Ishikawa (cell line): ENCODE data around the gene DNAJC21.

Source experiments
- CREB1 ChIP-seq: IDR thresholded peaks from 2 replicates; pipeline ENCODE4 v1.6.1; 2012; ENCODE audit warnings: low read depth
- EP300 ChIP-seq: IDR thresholded peaks from 2 replicates; pipeline ENCODE4 v1.6.1; 2012; ENCODE audit warnings: borderline replicate concordance
- FOXM1 ChIP-seq: IDR thresholded peaks from 2 replicates; pipeline ENCODE4 v1.6.1; 2012; ENCODE audit warnings: low read depth, borderline replicate concordance
- MAX ChIP-seq: IDR thresholded peaks from 2 replicates; pipeline ENCODE4 v1.6.1; 2012
- NFIC ChIP-seq: IDR thresholded peaks from 2 replicates; pipeline ENCODE4 v1.6.1; 2012
- REST ChIP-seq: IDR thresholded peaks from 2 replicates; pipeline ENCODE4 v1.6.1; 2012; ENCODE audit warnings: low read depth, mild to moderate bottlenecking
- TAF1 ChIP-seq: IDR thresholded peaks from 2 replicates; pipeline ENCODE4 v1.6.1; 2012; ENCODE audit warnings: low read depth, mild to moderate bottlenecking
- USF1 ChIP-seq: IDR thresholded peaks from 2 replicates; pipeline ENCODE4 v1.6.1; 2012
- YY1 ChIP-seq: IDR thresholded peaks from 2 replicates; pipeline ENCODE4 v1.6.1; 2012; ENCODE audit warnings: low read depth

- TF ChIP-seq NFIC = no peak
- no peak for TF ChIP-seq EP300
- no peak for TF ChIP-seq YY1
- TF ChIP-seq USF1 = no peak
- no peak for TF ChIP-seq CREB1
- TF ChIP-seq MAX = no peak
- no peak for TF ChIP-seq REST
- no peak for TF ChIP-seq TAF1
- no peak for TF ChIP-seq FOXM1
Measured at GRCh38 chr5:34927785-34928184, 1.6 kb upstream of the DNAJC21 start.
